Adrenal gland (tissue), 12 donors: ENCODE data around the gene OSBPL9. TPM values are rescaled to one million over a fixed set of nuclear protein-coding genes. Genes with fewer than 3 reads are reported as not detected.
"Not testable (repeated sequence)": the region's sequence is repeated elsewhere in the genome, so short reads cannot be mapped to it uniquely, and the experiment has no call there.

Experiments
- DNase-seq, 7 donors: peaks; one replicate each; pipeline ENCODE4 v3.0.0-alpha.2; 2019 to 2020
- H3K27ac ChIP-seq, 5 donors: fragments of 200-600 bp; sonication (generic) in 4 of 5; 1 replicate in 3 of 5; 2 replicates in 2 of 5; pipeline versions ENCODE4 v1.5.1 to v1.8.0; 2016 to 2020; ENCODE audit warnings: mild to moderate bottlenecking in 1 of 5
- H3K27me3 ChIP-seq: fragments of 200-600 bp; 2 replicates; pipeline ENCODE4 v1.8.0; 2021
- H3K36me3 ChIP-seq, 2 donors: fragments of 200-600 bp; replicated peaks in 1 of 2; 1 replicate in 1 of 2; 2 replicates in 1 of 2; pipeline versions ENCODE4 v1.5.1 to v1.8.0; 2018 to 2022
- H3K4me1 ChIP-seq, 2 donors: fragments of 200-600 bp; replicated peaks in 1 of 2; 1 replicate in 1 of 2; 2 replicates in 1 of 2; pipeline versions ENCODE4 v1.5.1 to v1.8.0; 2018 to 2021
- H3K4me3 ChIP-seq, 4 donors: fragments of 200-600 bp; sonication (generic) in 3 of 4; one replicate each; pipeline ENCODE4 v1.5.1; 2016 to 2018
- H3K9me3 ChIP-seq, 3 donors: fragments of 200-600 bp; sonication (generic) in 1 of 3; replicated peaks in 1 of 3; 1 replicate in 2 of 3; 2 replicates in 1 of 3; pipeline versions ENCODE4 v1.5.1 to v1.8.0; 2016 to 2021
- CTCF ChIP-seq, 6 experiments: fragments of 450-650 bp in 4 of 6; fragments of 200-600 bp in 2 of 6; sonication (generic) in 1 of 6; IDR thresholded peaks; 1 replicate in 5 of 6; 2 replicates in 1 of 6; pipeline versions ENCODE4 v1.5.1 to v1.8.0; 2016 to 2021; ENCODE audit warnings: antibody characterized with exemption in 6 of 6, mild to moderate bottlenecking in 2 of 6, moderate library complexity in 1 of 6
- POLR2A ChIP-seq, 2 donors: fragments of 450-650 bp; IDR thresholded peaks; one replicate each; pipeline ENCODE4 v1.6.1; 2017; ENCODE audit warnings: antibody characterized with exemption in 2 of 2, mild to moderate bottlenecking in 2 of 2, moderate library complexity in 1 of 2
- WGBS, 4 donors: extraction: QIAGEN DNeasy Blood & Tissue Kit in 2 of 4; methylation state at CpG; one replicate each; pipeline versions ENCODE4 v1.1.5 to v1.1.7; 2013 to 2017; 5-methylcytosine and 5-hydroxymethylcytosine counted together
- intact Hi-C, 2 donors: fragments of 100-400 bp; cut with DNase I; formaldehyde crosslinking; loops; one replicate each; pipeline versions ENCODE4 v1.14.1 to v1.15.0; 2022 to 2023
- polyA plus RNA-seq, 3 donors: library from polyadenylated mRNA; stranded (reverse); fragments of 200-250 nt in 2 of 3; fragments of 350-450 nt in 1 of 3; fragmentation: Illumina TruSeq in 1 of 3; extraction: RNeasy Lipid Tissue Mini Kit (QIAGEN cat#74804) in 1 of 3; gene quantifications; one replicate each; pipeline ENCODE4 v1.2.3, GENCODE V29; 2013 to 2014
- total RNA-seq, 9 donors: library from RNA; depleted of rRNA in 4 of 9; stranded (reverse); fragments of >200 nt in 4 of 9; fragments of 120-200 nt in 1 of 9; fragmentation: NEBNext Ultra II Directional in 1 of 9; extraction: Animal tissue kit (Norgen Biotek cat#: 25700) in 1 of 9; gene quantifications; one replicate each; pipeline versions ENCODE4 v1.1.0 to v1.2.4, GENCODE V29; 2013 to 2023
- donor health status: healthy with polysubstance abuse.
- donor health status: Bipolar disorder and iron deficiency.
- donor health status: DM: yes; HTN: yes; CAD: no.
- donor health status: DM: no; HTN: no; CAD: no.
- donor health status: DM: no; HTN: no; CAD: no.
- donor health status: DM: yes; HTN: yes; CAD: no.

Gene OSBPL9
- total and polyA plus RNA-seq, 12 donors = 61.9 to 180 (median 87.3) TPM

DNA sequence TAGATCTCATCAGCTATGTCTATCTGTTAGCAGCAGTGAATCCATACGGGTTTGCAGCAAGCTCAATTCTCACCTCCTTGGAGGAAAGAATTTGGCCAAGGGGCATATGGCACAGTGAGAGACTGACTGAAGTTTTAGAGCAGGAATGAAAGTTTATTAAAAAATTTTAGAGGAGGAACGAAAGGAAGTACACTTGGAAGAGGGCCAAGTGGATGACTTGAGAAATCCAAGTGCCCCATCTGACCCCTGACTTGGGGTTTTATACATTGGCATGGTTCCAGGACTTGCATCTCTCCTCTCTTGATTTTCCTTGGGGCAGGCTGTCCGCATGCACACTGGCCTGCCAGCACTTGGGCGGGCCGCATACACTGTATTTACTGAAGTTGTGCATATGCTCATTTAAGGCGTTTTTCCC lies 9.2 kb upstream of the OSBPL9 start:
- TF ChIP-seq CTCF (IDR thresholded peaks at IDR 0.05) (no peak), POLR2A (IDR thresholded peaks at IDR 0.05) (no peak)
- WGBS, 4 donors = 61 to 66% (median 63%) methylated on average over 6 of the region's 6 CpGs
- peak in 2 of 7 donors; percentile 13 to 25 for DNase-seq
- Histone ChIP-seq H3K27me3 (no peaks in the 10 kb centered on the region), H3K36me3 (no peaks in the 10 kb centered on the region), H3K9me3 (no peaks in the 10 kb centered on the region), H3K4me3 (no peak overlapping the region), H3K27ac (no peak overlapping the region), H3K4me1 (peaks cover 11 to 27% of the 10 kb centered on the region in 2 donors)
- intact Hi-C loops = no loop called here

DNA sequence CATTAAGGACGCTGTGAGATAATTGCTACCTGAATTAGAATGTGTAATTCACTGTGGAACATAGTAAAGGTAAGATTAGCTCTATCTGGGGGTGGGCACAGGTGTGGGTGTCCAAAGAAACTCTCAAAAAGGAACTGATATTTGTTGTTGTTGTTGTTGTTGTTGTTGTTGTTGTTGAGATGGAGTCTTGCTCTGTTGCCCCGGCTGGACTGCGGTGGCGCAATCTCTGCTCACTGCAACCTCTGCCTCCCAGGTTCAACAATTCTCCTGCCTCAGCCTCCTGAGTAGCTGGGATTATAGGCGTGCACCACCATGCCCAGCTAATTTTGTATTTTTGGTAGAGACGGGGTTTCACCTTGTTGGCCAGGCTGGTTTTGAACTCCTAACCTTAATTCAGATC lies 6.8 kb upstream of the OSBPL9 start:
- H3K27ac ChIP-seq, H3K36me3 ChIP-seq, H3K27me3 ChIP-seq, DNase-seq, H3K9me3 ChIP-seq, H3K4me3 ChIP-seq, intact Hi-C loops: not testable (repeated sequence)
- 88 to 97% (median 94%) methylated on average over 6 of the region's 6 CpGs for WGBS, 4 donors
- H3K4me1 ChIP-seq = peaks cover 11 to 33% of the 10 kb centered on the region in 2 donors

GRCh38 chr1:51610637-51611036 lies 6.3 kb upstream of the OSBPL9 start:
- Histone ChIP-seq H3K9me3 (no peaks in the 10 kb centered on the region), H3K27me3 (no peaks in the 10 kb centered on the region), H3K4me1 (peaks cover 10 to 33% of the 10 kb centered on the region in 2 donors), H3K4me3 (no peak overlapping the region), H3K27ac (no peak overlapping the region), H3K36me3 (no peaks in the 10 kb centered on the region)
- no peak for DNase-seq
- 83 to 93% (median 91%) methylated on average over 4 of the region's 4 CpGs for WGBS, 4 donors
- intact Hi-C loops = no loop called here
- TF ChIP-seq CTCF (IDR thresholded peaks at IDR 0.05) (no peak), POLR2A (IDR thresholded peaks at IDR 0.05) (no peak)

GRCh38 chr1:51612447-51612961 lies 4.4 kb upstream of the OSBPL9 start:
- 25 to 39% (median 31%) methylated on average over 2 of the region's 2 CpGs for WGBS, 4 donors
- H3K27me3 ChIP-seq = no peaks in the 10 kb centered on the region

More at GRCh38 chr1:51612447-51612961, 4.4 kb upstream of the OSBPL9 start:
- H3K9me3 ChIP-seq = no peaks in the 10 kb centered on the region
- TF ChIP-seq POLR2A (IDR thresholded peaks at IDR 0.05) (no peak), CTCF (IDR thresholded peaks at IDR 0.05) (no peak)
- peaks cover 0 to 26% of the 10 kb centered on the region in 2 donors for H3K4me1 ChIP-seq
- H3K4me3 ChIP-seq = no peak overlapping the region
- H3K27ac ChIP-seq = peak overlapping the region in 1 of 5 donors; percentile 50
- DNase-seq = no peak
- intact Hi-C loops = no loop called here
- H3K36me3 ChIP-seq = no peaks in the 10 kb centered on the region
